HG03342 (cell line): ENCODE results near the gene FKBP4.

Experiments
- ATAC-seq: cut with Tn5 transposase; IDR thresholded peaks from one replicate; pipeline ENCODE4 v1.9.1; 2021; ENCODE audit warnings: mild to moderate bottlenecking, moderate library complexity; ENCODE audit not compliant: unreplicated experiment

The FKBP4 gene

DNA sequence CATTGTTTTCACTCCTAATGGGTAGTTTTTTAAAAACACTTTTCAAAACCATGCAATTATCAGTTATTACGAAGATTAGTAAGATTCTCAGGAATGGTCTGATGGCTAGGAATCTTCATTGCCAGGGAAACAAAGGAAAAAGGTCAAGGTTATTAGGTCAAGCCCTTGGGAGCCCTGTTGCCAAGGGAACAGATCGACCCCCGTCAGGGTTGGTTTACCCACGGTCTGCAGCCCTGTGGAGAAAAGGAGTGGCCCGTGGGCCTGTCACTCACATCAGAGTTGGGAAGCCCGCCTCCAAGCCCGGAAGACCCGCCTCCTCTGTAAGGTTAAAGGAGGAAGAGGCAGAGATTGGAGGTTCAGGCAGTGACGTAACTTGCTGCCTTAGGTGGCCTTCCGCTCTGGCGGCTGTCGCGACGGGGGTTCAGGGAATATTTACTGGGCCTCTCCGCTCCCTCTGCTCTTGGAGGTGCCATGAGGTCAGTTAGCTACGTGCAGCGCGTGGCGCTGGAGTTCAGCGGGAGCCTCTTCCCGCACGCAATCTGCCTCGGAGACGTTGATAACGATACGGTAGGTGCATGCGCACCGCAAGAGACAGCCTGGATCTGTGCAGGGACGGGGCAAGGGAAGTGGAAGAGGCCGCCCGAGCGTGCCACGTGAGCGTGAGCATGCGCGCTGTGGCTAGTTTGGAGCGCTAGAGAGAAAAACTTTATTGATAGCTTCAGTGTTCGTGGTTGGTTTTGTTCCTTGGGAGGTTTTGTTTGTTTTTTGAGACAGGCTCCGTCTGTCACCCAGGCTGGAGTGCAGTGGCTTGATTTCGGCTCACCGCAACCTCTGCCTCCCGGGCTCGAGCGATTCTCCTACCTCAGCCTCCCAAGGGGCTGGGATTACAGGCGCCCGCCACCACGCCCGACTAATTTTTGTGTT, 17.8 kb downstream of the FKBP4 start, which contains the start of gene ITFG2:
ITFG2 (plus strand) TSS at position 379 of the 924 bp plus-strand sequence; CDS start at position 472, 93 bp downstream.
- peak; percentile 95 for ATAC-seq

DNA sequence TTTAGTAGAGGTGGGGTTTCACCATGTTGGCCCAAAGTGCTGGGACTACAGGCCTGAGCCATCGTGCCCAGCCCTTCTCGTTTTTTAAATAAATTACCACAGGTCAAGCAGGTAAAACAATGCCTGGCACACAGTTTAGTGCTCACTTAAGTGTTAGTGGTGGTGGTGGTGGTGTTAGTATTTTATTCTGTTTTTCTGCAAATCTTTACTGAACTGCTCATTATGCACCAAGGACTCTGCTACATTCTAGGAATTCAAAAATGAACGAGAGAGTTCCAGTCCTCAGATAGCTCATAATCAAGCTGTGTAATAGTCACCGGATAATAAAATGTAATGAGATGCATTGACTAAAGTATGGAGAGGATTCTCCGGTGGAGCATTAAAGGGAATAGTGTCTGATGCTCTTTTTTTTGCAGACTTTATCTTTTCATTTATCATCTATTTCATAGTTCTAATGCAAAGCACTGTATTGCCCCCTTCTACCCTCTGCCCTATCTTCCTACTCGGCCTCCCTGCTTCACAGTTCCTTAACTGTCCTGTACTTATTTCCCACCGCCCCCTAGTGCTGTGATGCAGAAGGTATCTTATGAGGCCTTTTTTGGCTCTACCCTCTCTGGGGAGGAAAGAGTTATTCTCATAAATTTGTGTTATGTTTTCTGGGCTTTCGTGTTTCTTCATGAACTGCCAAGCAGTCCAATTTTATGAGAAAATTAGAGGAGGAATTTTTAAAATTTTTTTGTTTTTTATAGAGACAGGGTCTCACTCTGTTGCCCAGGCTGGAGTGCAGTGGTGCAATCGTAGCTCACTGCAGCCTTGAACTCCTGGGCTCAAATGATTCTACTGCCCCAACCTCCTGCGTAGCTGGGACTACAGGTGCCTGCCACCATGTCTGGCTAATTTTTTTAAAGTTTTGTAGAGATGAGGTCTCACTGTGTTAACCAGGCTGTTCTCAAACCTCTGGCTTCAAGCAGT, 18.7 kb downstream of the FKBP4 start:
- peak; percentile 32 for ATAC-seq

DNA sequence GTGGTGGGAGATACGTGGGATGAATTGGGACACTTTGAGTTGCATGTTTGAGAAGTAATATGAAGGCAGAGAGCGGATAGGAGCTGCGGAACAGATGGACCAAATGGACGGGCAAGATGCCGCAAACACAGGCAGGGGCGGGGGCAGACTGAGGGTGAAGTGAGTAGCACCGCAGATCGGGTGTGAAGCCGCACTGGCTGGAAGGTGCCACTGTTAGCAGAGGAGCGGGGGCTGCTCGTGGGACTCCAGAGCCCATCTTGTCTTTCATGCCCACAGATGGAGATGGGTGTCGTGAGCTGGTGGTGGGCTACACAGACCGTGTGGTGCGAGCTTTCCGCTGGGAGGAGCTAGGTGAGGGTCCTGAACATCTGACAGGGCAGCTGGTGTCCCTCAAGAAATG, 25.0 kb downstream of the FKBP4 start:
- no peak for ATAC-seq

DNA sequence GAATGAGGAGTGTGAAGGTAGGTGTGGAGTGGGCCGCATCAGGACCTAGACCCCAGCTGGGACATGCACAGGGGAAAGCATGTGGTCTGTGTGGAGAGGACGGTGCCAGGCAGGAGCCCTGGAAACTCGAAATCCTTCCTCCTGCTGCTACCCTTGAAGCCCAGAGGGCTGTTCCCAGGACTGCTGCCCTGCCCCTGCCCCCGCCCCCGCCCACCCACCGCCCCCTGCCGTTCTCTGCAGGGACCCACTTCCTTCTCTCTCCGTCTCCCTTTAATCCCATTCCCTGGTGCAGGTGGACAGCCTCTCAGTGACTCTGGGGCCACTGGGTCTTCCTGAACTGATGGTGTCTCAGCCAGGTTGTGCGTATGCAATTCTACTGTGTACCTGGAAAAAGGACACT, 25.7 kb downstream of the FKBP4 start:
- ATAC-seq: no peak

DNA sequence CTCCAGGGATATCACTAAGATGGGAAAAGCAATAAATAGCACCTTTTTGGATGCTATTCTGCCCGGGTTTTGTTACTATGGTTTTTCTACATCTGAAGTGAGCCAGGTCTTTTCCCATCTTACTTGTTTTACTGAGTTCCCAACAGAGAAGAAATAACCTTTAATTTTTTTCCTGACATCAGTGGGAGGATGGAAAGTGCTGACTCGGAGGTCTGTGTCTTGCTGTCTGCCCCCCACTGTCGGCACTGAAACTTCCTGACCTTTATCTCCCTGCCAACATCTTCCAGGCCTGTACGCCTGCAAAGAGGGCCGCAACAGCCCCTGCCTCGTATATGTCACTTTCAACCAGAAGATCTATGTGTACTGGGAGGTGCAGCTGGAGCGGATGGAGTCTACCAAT, 28.7 kb downstream of the FKBP4 start:
- no peak for ATAC-seq

DNA sequence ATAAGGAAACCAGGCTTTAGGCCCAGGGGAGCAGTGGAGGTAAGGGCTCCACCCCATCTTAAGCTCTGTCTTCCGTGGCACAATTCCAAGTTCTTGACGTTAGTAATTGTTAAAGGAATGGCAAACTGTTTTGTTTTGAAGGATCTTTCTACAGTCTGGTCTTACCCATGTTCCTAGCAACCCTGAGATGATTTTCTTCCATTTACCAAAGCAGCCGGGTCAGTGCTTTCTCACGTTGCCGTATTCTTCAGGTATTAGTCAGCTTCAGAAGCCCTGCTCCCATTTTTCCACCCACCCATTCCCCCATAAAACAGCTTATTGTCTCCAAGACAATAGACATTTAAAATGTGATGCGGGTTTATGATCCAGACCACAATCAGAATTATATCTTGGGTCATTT, 29.8 kb downstream of the FKBP4 start:
- ATAC-seq: no peak

DNA sequence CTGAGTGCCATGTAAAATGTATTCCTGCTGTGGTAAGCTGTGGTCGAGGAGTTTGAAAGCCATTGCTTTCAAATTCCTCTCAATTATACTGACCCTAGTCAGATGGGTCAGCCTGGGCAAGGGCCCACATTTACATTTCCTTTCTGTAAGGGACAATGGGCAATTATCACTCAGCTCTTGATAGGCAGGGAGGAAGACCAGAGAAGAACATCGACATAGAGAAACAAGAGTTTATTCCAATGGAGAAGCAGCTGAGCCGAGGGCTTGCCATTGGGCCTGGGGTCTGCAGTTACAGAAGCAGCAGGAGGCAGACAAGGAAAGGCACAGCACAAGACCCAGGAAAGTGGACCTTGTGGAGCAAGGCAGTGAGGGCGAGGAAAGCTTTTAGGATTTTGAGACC, 30.4 kb downstream of the FKBP4 start:
- no peak for ATAC-seq

DNA sequence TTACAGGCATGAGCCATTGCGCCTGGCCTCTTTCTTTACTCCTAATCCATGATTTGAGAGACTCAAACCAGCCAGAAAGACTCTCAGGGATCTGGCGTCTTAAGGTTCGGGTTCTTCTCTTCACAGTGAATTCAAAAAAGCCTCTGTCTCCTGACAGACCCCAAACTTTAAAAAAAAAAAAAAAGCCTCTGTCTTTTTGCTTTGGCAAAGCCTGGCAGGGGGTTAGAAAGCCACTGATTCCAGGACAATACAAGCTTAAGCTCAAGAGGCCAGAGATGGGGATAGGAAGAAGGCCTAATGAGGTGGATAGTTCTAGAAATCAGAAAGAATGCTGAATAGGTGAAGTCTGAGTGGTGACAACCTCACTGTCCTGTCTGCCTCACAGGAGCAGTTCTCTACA, 31.3 kb downstream of the FKBP4 start:
- ATAC-seq: no peak

DNA sequence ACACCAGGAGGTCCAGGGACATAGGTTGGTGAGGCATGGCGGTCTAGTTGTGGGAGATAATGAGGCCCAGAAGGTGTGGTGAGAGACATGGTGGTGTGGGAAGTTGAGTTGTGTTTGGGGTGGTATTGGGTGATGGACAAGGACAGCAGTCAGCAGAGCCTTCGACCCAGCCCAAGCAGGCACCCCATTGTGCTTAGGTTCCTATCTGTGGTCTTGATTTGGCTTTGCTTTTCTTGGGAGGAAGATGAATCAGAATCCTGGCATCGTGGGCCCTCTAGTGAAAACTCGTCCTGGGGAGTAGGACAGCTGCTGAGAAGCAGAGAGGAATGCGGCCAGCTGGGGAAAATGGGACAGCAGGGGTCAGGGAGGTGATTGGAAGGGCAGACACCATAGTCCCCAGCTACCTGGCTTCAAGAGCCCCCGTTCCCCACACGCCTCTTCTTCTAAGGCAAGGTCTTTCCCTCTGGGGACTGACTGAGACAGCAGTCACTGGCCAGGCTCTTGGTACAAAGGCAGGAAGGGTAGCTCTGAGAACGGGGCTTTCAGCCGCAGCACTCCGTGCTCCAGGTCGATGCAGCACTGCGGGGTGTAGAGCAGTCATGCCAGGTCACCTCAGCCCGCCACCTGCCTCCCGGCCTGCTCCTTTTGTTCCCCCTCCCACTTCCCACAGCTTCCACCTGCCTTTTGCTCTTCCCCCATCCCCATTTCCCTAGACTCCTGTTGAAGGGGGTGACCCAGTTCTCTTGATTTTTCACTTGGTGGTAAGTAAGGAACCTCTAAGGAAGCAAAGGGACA, 32.1 kb downstream of the FKBP4 start:
- ATAC-seq: no peak

DNA sequence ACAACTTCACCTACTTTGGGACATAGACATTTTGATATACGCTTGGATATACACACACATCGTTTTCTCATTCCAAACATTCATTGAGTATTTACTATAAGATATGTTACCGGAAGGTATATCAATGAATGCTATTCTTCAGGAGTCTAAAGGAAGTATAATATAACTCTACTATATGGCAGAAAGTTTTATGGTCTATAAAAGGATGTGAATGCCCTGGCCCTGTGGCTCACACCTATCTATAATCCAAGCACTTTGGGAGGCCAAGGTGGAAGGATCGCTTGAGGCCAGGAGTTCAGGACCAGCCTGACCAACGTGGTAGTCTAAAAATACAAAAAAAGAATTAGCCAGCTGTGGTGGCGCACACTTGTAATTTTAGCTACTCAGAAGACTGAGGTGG, 34.5 kb downstream of the FKBP4 start:
- ATAC-seq: no peak

DNA sequence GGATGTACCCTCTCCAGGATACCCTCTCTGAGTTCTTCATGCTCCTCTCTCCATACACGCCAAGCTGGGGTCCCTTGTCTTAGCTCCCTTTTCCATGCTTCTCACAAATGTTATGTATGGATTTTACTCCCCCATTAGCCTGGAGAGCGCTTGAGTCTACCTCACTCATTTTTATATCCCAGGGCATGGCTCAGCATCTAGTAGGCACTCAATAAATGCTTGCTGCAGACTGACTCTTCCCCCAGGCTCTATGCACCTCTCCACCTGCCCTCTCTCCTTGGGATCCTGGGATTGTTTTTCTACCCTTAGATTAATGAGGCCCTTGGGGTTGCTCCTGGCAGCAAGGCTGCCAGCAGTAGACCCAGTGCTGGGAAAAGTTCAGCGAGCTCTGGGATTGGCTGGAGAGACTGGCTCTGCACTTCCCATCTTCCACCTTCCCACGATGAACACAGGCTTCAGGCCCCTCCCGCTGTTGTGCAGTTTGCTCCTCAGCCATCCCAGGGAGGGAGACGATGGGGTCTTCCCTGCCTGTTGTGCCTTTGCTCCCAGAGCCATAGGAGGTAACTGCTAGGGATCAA, 37.9 kb downstream of the FKBP4 start:
- no peak for ATAC-seq

DNA sequence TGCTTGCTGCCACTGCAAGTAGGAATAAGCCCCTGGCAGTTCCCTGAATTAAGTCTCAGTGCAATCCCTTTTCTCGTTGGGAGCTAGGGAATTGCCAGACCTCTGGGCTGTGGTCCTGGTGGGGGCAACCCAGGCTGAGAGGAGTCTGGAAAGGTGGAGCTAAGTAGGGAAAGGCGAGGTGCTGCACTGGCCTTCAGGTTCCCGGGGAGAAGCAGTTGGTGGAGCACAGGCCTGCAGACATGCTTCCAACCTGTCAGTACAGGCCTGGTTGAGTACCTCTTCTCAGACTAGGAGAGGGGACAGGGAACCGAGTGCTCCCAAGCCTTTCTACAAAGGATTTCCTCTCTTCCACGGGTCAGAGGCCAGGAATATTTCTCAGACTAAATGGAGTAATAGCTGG, 38.6 kb downstream of the FKBP4 start:
- ATAC-seq: no peak

DNA sequence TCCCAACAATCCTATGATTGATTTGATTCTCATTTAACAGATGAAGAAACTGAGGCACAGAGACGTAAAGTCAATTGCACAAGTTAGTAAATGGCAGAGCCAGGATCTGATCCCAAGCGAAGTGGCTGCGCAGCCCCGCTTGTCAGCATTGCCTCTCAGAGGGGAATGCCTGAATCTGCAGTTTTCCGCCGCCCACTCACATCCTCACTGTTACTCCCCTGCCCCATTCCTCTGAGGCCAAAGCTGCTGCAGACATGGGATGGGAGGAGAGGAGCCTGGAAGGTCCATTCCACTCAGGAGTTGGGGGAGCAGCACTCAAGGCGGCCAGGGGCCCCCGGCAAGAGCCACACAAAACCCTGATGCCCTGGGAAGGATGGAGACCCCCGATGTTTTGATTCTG, 39.0 kb downstream of the FKBP4 start:
- no peak for ATAC-seq

DNA sequence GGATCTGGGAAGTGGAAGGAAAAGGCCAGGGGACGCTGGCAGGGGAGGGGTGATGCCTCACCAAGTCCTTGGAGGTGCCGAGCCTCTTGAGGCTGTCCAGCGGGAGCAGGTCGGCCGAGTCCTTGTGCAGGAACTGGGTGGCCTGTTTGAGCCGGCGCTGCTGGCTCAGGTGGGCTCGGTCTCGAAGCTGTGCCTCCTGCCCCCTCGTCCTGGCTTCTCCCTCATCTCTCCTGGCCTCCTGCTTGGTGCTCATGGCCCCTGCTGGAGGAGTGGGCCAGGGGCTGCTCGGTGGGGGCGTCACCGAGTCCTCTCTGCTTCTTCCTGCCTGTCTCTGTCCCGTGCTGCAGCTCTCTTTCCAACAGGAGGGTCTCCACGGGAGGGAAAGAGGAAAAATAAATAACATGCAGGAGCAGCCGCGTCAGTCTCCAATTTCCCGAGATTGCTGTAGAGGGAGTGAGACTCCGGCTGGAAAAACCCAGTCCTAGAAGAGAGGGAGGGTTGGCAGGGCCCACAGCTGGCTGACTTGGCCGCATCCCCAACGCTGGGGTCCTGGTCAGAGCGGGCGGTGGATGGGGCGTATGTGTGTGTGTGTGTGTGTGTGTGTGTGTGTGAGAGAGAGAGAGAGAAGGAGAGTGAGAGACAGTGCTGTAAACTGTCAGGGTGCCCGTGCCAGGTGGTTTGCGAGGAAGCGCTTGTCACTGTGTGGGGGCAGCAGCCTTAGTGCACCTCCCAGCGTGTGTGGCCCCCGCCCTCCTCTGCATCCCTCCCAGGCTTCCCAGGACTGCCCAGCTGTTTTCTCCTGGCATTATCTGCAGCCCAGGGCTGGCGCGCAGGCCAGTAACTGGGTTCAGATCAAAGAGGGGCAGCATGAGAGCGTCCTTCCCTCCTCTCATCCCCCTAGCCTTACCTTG, 40.1 kb downstream of the FKBP4 start, which contains the start of gene NRIP2:
NRIP2 (minus strand) TSS at position 455 of the 911 bp plus-strand sequence; CDS start at position 403, 52 bp downstream.
- ATAC-seq: no peak

DNA sequence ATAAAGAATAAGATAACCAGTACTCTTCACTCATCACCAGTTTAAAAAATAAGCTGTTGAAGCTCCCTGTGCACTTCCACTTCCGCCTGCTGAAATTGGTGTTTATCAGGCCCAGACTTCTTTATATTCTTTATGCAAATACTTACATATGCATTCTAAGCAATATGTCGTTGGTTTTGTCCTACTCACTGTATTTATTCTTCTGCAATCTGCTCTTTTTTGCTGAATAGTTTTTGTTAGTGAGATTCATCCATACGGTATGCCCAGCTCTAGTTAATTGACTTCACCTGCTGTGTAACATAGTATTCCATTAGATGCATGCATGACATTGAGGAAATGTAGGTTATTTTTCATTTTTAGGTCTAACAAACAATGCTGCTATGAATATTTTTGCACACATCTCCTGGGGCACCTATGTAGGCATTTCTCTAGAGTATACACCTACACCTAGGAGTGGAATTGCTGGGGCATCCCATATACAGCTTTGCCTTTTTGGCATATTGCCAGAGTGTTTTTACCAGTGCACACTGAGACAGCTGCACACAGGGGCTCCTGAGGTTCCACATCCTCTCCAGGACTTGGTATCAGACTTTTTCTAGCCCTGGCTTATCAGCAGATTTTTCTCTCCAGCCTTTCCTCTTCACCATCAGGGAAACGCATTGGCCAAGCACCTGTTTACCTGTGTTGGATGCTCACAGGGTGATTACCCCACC, 41.1 kb downstream of the FKBP4 start:
- ATAC-seq: no peak

DNA sequence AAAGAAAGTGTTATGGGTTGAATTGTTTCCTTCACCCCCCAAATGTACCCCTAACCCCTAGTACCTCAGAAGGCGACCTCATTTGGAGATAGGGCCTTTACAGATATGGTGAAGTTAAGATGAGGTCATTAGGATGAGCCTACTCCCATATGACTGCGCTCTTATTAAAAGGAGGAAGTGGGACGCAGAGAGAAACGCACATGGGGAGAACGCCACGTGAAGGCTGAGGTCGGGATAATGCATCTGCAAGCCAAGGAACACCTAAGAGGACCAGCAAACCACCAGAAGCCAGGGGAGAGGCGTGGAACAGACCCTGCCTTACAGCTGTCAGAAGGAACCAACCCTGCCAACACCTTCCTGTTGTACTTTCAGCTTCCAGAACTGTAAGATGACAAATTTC, 41.8 kb downstream of the FKBP4 start:
- ATAC-seq: no peak

DNA sequence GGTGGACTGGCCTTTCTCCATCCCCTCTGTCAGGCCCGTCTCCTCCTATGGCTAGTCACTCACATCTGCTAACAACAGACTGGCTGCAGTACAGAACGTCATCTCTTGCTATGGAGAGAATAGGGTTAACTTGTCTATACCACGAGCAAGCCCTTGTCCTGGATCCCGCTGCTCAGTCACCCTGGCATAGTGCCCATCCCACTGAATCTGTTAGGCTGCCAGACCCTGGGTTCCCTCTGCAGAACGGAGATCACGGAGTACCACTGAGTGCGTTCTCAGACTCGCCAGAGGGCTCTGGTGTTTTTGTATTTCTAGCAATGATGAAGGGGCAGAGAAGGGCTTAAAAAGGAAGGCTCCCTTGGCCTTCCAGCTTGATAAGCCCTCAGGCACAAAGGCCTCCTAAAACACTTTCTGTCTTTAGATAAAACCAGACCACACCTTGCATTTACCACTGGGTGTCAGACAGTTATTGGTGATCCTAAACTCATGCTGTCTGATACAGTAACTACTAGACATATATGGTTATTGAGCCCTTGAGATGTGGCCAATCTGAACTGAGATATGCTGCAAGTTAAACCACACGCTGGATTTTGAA, 46.4 kb downstream of the FKBP4 start:
- ATAC-seq: no peak

DNA sequence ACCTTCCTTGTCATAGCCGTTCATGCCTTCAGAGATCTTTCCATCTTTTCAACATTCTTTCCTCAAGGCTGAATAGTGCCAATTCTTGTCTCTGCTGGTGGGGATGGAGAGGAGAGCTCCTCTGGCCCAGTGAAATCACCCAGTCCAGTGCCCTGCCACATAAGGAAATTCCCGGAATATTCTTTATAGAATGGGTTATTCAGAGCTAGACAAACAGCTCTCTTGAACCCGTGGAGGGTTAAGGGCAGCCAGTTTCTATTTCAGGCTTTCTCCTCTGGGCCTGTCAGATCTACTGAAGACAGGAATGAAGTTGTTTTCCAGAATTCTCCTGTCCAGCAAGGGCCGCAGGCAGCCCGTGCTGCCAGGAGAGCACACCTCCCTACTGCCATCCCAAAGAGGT, 48.2 kb downstream of the FKBP4 start:
- ATAC-seq: no peak
